Endodermal cell (in vitro differentiated cells): ENCODE results near the gene EDNRA. TPM values are rescaled to one million over a fixed set of nuclear protein-coding genes. Genes with fewer than 3 reads are reported as not detected.
A peak's percentile ranks its signal among the peaks of the same experiment; 100 is the strongest.

ENCODE experiments used
- DNase-seq: peaks from one replicate; pipeline ENCODE4 v3.0.0-alpha.2; 2017
- H3K27ac ChIP-seq: 2 replicates; pipeline ENCODE4 v1.5.1; 2013; ENCODE audit warnings: mild to moderate bottlenecking, low read depth, low read length, moderate library complexity
- H3K27me3 ChIP-seq: 2 replicates; pipeline ENCODE4 v1.6.1; 2013; ENCODE audit warnings: mild to moderate bottlenecking, low read length, moderate library complexity; ENCODE audit not compliant: insufficient read depth, control insufficient read depth, poor library complexity, severe bottlenecking
- H3K36me3 ChIP-seq: 2 replicates; pipeline ENCODE4 v1.7.0; 2013; ENCODE audit warnings: mild to moderate bottlenecking, low read length, moderate library complexity; ENCODE audit not compliant: control insufficient read depth, insufficient read depth
- H3K4me1 ChIP-seq: one replicate; pipeline ENCODE4 v1.7.0; 2013; ENCODE audit warnings: low read length; ENCODE audit not compliant: control insufficient read depth, insufficient read depth
- H3K4me3 ChIP-seq: 2 replicates; pipeline ENCODE4 v1.5.1; 2013; ENCODE audit warnings: mild to moderate bottlenecking, low read length, moderate library complexity
- H3K9ac ChIP-seq: 2 replicates; pipeline ENCODE4 v1.6.1; 2013; ENCODE audit warnings: mild to moderate bottlenecking, low read length, moderate library complexity; ENCODE audit not compliant: poor library complexity, severe bottlenecking; ENCODE audit errors: extremely low read depth
- H3K9me3 ChIP-seq: 2 replicates; pipeline ENCODE4 v1.6.1; 2013; ENCODE audit warnings: mild to moderate bottlenecking, low read length, moderate library complexity; ENCODE audit not compliant: control insufficient read depth
- H3K27ac Mint-ChIP-seq: 2 replicates; pipeline ENCODE4 v1.8.0; 2020; ENCODE audit warnings: mixed read lengths
- H3K27me3 Mint-ChIP-seq: 2 replicates; pipeline ENCODE4 v1.8.0; 2021; ENCODE audit warnings: mild to moderate bottlenecking, mixed read lengths; ENCODE audit not compliant: insufficient read depth
- H3K36me3 Mint-ChIP-seq: 2 replicates; pipeline ENCODE4 v1.8.0; 2020; ENCODE audit warnings: low read depth, mixed read lengths
- H3K4me1 Mint-ChIP-seq: 2 replicates; pipeline ENCODE4 v1.8.0; 2020; ENCODE audit warnings: mixed read lengths
- H3K4me3 Mint-ChIP-seq: 2 replicates; pipeline ENCODE4 v1.8.0; 2020; ENCODE audit warnings: mild to moderate bottlenecking, moderate library complexity, mixed read lengths
- H3K9me3 Mint-ChIP-seq: 2 replicates; pipeline ENCODE4 v1.8.0; 2020; ENCODE audit warnings: mild to moderate bottlenecking, mixed read lengths
- CTCF ChIP-seq: fragments of 200-600 bp; sonication (generic); conservative IDR thresholded peaks from 2 replicates; pipeline ENCODE4 v1.5.0; 2021; ENCODE audit warnings: antibody characterized with exemption, mild to moderate bottlenecking
- WGBS, 2 experiments: methylation state at CpG; one replicate each; pipeline versions ENCODE4 v1.1.5 to v1.1.7; 2013; ENCODE audit warnings: missing lambda C conversion rate in 2 of 2, mixed read lengths in 1 of 2; ENCODE audit not compliant: insufficient coverage in 1 of 2, insufficient read length in 1 of 2; 5-methylcytosine and 5-hydroxymethylcytosine counted together
- total RNA-seq, 2 donors: library from RNA; stranded (reverse); fragmentation: NEBNext Ultra II Directional in 1 of 2; extraction: Animal tissue kit (Norgen Biotek cat#: 25700) in 1 of 2; gene quantifications; 2 replicates in 1 of 2; 3 replicates in 1 of 2; pipeline ENCODE4 v1.2.1, GENCODE V29; 2021

Gene EDNRA
- total RNA-seq, 2 donors from 2014 or later, result 11.5 to 13.2 TPM

DNA sequence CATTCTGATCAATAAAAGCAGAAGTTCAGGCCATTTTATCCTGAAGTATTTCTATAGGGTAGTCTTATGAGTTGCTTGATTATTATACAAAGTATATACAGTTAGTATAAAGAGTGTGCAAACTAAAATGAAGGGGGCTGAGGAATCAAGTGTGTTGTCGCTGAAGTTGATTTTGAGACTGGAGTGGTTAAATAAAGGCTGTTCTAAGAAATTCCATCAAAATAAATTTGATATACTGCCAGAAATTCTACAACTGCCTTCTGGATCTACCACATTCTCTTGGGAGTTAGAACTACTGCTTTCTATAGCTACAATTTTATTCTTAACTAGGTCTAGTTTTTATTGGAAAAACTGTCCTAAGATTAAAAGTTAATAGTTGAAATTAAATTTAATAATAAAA, 12.4 kb downstream of the EDNRA start:
- DNase-seq, result no peak
- Mint-ChIP-seq H3K4me3 (no peak overlapping the region), H3K27me3 (no peaks in the 10 kb centered on the region), H3K9me3 (peaks cover 2% of the 10 kb centered on the region), H3K36me3 (no peaks in the 10 kb centered on the region), H3K27ac (no peak overlapping the region), H3K4me1 (no peaks in the 10 kb centered on the region)
- no peak for TF ChIP-seq CTCF
- Histone ChIP-seq H3K9ac (no peak overlapping the region), H3K27me3 (no peaks in the 10 kb centered on the region), H3K36me3 (peaks cover 21% of the 10 kb centered on the region), H3K9me3 (no peaks in the 10 kb centered on the region), H3K27ac (no peak overlapping the region), H3K4me3 (no peak overlapping the region), H3K4me1 (peaks cover 8% of the 10 kb centered on the region)
- 100% methylated on average over 1 of the region's 1 CpG; no CpG with 5 or more reads in 1 of the 2 experiments for WGBS, 2 experiments

DNA sequence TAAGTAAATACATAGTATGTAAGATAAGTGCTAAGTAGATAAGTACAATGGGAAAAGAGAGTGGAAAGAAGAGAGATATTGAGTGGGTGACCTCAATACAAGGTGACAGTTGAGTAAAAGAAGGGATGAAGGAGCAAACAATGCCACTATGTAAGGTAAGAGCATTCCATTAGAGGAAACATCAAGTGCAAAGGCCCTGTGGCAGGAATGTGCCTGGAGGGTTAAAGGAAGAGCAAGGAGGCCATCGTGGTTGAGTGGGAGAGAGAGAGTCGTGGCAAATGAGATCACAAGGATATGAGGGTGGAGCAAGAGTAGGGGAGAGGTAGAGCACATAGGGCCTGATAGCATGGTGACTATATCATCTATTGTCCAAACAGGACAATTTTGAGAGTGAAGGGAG, 13.4 kb downstream of the EDNRA start:
- Mint-ChIP-seq H3K4me1 (no peaks in the 10 kb centered on the region), H3K4me3 (no peak overlapping the region), H3K9me3 (peaks cover 2% of the 10 kb centered on the region), H3K27ac (no peak overlapping the region), H3K36me3 (no peaks in the 10 kb centered on the region), H3K27me3 (no peaks in the 10 kb centered on the region)
- Histone ChIP-seq H3K4me3 (peak overlapping the region; percentile 33), H3K9me3 (no peaks in the 10 kb centered on the region), H3K4me1 (peaks cover 8% of the 10 kb centered on the region), H3K27me3 (no peaks in the 10 kb centered on the region), H3K9ac (no peak overlapping the region), H3K36me3 (peaks cover 16% of the 10 kb centered on the region), H3K27ac (no peak overlapping the region)
- no peak for DNase-seq
- no peak for TF ChIP-seq CTCF
- 67 to 87% methylated on average over 2 of the region's 2 CpGs for WGBS, 2 experiments

GRCh38 chr4:147496500-147496899, 15.6 kb downstream of the EDNRA start:
- Mint-ChIP-seq H3K4me1 (no peaks in the 10 kb centered on the region), H3K27me3 (no peaks in the 10 kb centered on the region), H3K4me3 (no peak overlapping the region), H3K27ac (no peak overlapping the region), H3K36me3 (no peaks in the 10 kb centered on the region), H3K9me3 (peaks cover 2% of the 10 kb centered on the region)
- Histone ChIP-seq H3K36me3 (peaks cover under 1% of the 10 kb centered on the region), H3K4me3 (no peak overlapping the region), H3K4me1 (peaks cover 8% of the 10 kb centered on the region), H3K9me3 (no peaks in the 10 kb centered on the region), H3K27me3 (no peaks in the 10 kb centered on the region), H3K9ac (no peak overlapping the region), H3K27ac (no peak overlapping the region)
- TF ChIP-seq CTCF, result no peak
- no CpG with 5 or more reads among the region's 1 CpG for WGBS, 2 experiments
- no peak for DNase-seq
